GM18498 (cell line): ENCODE measurements around the gene DKC1.
"Not testable (repeated sequence)": the region's sequence is repeated elsewhere in the genome, so short reads cannot be mapped to it uniquely, and the experiment has no call there.

Experiments
- ATAC-seq: cut with Tn5 transposase; IDR thresholded peaks from one replicate; pipeline ENCODE4 v1.9.1; 2021; ENCODE audit warnings: mild to moderate bottlenecking, moderate library complexity; ENCODE audit not compliant: unreplicated experiment

Gene DKC1

GRCh38 chrX:154817048-154817618 is 54.5 kb downstream of the DKC1 start:
- ATAC-seq = not testable (repeated sequence)

- no peak for ATAC-seq
Measured at GRCh38 chrX:154818916-154819770, 56.5 kb downstream of the DKC1 start.

GRCh38 chrX:154819771-154820341 is 57.2 kb downstream of the DKC1 start:
- ATAC-seq = no peak

- no peak for ATAC-seq
Measured at GRCh38 chrX:154821523-154821922, 58.9 kb downstream of the DKC1 start.

- ATAC-seq = no peak
Measured at GRCh38 chrX:154822029-154822428, 59.4 kb downstream of the DKC1 start.

GRCh38 chrX:154824638-154825037 is 62.0 kb downstream of the DKC1 start:
- ATAC-seq = no peak

- ATAC-seq = not testable (repeated sequence)
Measured at GRCh38 chrX:154825586-154825985, 62.9 kb downstream of the DKC1 start.
